MM.1S (cell line): ENCODE results near the gene CNP.

Source experiments
- EZH2 ChIP-seq: fragments of 300-600 bp; sonication (generic); optimal IDR thresholded peaks from 2 replicates; pipeline ENCODE3; 2017; ENCODE audit warnings: low read depth, mild to moderate bottlenecking, antibody characterized with exemption, low read length, mixed read lengths
- EZH2phosphoT487 ChIP-seq: fragments of 300-600 bp; sonication (generic); IDR thresholded peaks from 2 replicates; pipeline ENCODE4 v1.6.1; 2018; ENCODE audit warnings: antibody characterized with exemption, low read length
- TF ChIP-seq, protein P1 (sequence below): fragments of 300-600 bp; sonication (generic); IDR thresholded peaks from 2 replicates; pipeline ENCODE4 v1.5.1; 2016; ENCODE audit warnings: antibody characterized with exemption, low read length, mixed read lengths

GRCh38 chr17:41959336-41960095 lies 7.1 kb upstream of the CNP start:
- TF ChIP-seq EZH2phosphoT487, result no peak
- TF ChIP-seq, protein P1, sequence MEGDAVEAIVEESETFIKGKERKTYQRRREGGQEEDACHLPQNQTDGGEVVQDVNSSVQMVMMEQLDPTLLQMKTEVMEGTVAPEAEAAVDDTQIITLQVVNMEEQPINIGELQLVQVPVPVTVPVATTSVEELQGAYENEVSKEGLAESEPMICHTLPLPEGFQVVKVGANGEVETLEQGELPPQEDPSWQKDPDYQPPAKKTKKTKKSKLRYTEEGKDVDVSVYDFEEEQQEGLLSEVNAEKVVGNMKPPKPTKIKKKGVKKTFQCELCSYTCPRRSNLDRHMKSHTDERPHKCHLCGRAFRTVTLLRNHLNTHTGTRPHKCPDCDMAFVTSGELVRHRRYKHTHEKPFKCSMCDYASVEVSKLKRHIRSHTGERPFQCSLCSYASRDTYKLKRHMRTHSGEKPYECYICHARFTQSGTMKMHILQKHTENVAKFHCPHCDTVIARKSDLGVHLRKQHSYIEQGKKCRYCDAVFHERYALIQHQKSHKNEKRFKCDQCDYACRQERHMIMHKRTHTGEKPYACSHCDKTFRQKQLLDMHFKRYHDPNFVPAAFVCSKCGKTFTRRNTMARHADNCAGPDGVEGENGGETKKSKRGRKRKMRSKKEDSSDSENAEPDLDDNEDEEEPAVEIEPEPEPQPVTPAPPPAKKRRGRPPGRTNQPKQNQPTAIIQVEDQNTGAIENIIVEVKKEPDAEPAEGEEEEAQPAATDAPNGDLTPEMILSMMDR, result peak; percentile 31
- TF ChIP-seq EZH2, result no peak
